ENCODE results near the gene DENND1A.
"Not testable (repeated sequence)": the region's sequence is repeated elsewhere in the genome, so short reads cannot be mapped to it uniquely, and the experiment has no call there.

DENND1A gene

DNA sequence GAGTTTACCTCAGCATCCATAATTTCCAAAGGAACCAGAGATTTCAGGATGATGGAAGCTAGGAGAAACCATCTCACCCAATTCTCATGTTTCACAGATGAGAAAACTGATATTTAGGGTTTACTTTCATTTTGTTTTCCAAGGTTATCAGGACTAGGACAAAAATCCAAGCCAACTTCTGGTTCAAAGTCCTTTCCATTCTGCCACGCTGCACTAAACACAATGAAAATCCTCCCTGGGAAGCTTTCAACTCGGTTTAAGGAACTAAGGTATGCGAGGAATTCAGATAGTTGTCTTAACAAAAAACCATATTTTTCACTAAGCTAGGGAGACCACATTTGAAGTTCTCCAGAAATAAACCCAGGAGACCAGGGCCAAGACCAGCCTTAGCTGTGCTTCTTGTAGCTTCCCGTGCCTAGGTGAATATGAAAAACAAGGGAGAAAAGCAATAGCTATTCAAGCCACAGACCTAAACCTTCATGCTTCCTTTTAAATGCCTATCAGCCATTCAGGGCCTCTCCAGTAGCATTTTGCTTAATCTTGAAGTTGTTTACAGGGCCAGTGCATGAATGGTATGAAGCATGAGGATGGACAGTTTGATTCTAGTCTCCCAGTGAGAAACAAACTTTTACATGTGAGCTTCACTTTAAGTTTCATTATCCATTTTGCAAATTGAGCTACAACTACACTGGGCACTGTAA, 167.9 kb downstream of the DENND1A start:
- DNase-seq = no peak

DNA sequence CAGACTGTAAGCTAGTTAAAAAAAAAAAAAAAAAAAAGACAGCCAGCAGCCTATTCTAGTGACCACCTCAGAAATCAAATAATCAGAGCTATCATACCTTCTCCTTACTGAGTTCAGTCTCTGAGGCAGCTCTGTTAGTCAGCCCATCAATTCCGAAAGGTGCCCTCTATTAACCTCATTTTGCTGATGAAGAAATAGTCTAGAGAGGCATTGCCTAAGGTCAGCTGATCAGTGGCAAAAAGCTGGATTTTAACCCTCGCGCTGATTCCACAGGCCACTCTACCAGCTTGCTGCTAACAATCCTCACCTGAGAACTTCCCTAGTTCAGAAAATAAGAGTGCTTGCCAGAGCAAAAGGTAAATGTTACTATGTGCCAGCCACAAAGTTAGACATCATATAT, 172.0 kb downstream of the DENND1A start:
- DNase-seq = no peak

- DNase-seq = no peak
Observed at GRCh38 chr9:123757547-123757946, 172.4 kb downstream of the DENND1A start.

- no peak for DNase-seq
Observed at GRCh38 chr9:123756484-123757106, 173.3 kb downstream of the DENND1A start.

DNA sequence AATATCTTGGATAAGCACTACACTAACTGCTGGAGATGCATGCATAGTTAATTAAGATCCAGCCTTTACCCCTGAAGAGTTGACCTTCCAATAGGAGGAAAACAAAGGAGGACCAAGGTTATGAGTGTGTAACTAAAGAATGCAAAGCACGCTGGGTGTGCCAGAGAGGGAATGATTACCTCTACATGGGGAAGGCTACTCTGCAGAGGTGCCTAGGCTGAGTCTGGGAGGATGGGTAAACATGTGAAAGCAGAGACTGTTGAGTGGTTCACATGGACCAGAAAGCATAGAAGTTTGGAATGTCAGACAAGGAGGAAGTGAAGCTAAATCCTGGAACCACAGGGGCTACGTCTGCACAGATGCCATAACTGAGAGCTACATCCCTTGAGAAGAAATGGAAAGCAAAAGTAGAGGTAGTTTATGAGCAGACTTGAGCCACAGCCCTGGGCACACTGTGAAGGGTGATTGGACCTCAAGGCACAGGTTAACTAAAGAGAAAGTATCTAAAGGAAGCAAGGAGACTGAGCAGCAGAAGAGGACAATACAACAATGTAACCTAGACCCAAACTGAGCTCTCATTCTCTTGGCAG, 176.2 kb downstream of the DENND1A start:
- no peak for DNase-seq

DNA sequence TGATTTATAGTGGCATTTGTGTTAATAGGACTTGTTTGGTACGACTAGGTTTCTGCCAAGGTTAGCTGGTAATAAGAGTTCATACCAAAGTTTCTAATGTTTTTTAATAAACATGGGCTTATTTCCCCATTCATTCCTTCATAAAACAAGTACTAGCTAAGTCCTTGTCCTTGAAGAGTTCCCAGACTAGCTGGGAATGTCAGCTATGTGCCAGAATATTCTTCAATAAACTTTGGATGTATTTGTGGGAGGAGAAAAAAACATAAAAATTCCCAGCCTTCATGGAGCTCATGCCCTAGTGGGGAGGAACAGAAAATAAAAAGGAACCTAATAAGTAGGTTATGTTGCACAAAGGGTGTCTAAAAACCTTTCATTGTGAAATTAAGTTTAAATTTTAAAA, 176.9 kb downstream of the DENND1A start:
- DNase-seq = no peak

DNA sequence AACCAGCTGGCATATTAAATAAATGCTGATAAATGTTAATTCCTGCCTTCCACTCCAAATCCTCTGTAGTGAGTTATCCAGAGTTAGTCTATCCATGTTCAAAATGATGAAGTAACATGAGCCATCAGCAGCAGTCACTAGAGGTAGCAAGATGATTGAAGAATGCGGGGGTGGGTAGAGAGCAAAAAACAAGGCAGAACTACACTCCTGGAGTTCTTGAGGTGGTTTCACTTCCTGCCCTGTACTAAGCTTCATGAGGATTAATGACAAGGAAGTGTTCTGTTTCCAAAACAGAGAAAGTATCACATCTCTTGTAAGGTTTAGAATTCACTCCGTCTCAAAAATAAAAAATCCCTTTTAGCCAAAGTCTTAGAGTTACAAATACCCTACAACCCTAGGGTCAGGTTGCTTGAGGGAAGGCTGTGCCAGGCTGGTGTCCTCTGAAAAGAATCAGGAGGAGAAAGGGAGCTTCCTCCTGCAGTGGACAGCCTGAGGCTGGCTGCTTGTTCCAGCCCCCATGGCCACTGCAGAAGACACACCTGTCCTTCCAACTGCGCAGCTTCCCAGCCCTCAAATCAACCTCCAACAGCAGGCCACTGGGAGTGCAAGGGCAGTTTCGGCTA, 180.2 kb downstream of the DENND1A start:
- DNase-seq = no peak

GRCh38 chr9:123746765-123747164, 183.2 kb downstream of the DENND1A start:
- no peak for DNase-seq

GRCh38 chr9:123745933-123746332, 184.0 kb downstream of the DENND1A start:
- DNase-seq = no peak

GRCh38 chr9:123745451-123745850, 184.5 kb downstream of the DENND1A start:
- no peak for DNase-seq

DNA sequence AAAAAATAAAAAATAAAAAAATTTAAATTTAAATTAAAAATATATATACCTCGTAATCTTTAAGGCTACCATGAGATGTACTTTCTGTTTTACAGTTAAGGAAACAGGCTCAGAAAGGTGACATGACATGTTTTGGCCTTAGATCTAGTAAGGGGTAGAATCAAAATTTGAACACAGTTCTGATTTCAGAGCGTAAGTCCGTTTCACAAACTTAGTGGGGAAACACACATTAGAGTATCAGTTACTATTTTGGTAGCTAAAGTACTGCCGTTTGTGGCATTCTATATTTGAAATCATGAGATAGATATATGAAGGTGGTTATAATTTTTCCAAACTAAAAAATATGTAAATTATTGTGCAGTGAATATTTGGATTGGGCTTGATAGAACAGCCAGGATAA, 186.2 kb downstream of the DENND1A start:
- DNase-seq = no peak

DNA sequence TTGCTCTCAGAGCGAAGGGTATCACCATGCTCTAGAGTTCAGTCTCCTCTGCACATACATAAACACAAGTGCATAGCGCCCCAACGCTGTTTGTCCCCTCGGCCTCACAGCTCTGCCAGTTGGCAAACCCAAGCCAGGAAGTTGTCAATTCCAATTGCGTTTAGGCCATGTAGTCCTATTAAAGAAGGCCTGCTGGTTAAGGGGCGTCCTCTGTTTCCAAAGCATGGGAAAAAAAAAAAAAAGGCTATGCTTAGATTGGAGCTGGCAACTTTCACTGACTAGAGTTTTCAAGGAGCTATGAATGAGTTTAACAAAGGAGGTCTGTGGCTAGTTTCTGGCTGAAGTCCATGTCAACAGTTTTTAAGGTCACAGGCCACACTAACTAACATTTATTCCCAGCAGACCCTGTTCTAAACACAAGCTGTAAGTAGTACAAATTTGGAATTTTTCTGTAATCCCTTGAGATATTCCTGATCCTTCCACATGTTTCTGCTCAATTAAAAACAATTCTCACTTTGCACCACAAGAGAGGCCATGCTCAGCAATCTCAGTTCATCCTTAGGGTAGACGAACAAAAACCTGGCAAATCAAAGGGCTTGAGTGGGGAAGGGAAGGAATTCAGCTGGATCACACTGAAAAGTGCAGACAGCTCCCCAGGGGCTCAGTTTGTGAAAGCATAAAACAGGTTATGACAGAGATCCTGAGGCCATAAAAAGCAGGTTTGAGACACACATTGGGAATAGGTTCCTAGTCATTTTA, 187.7 kb downstream of the DENND1A start:
- no peak for DNase-seq

- DNase-seq = no peak
Observed at GRCh38 chr9:123741214-123741613, 188.7 kb downstream of the DENND1A start.

GRCh38 chr9:123739902-123740301, 190.0 kb downstream of the DENND1A start:
- DNase-seq = no peak

- no peak for DNase-seq
Observed at GRCh38 chr9:123739387-123739786, 190.5 kb downstream of the DENND1A start.

DNA sequence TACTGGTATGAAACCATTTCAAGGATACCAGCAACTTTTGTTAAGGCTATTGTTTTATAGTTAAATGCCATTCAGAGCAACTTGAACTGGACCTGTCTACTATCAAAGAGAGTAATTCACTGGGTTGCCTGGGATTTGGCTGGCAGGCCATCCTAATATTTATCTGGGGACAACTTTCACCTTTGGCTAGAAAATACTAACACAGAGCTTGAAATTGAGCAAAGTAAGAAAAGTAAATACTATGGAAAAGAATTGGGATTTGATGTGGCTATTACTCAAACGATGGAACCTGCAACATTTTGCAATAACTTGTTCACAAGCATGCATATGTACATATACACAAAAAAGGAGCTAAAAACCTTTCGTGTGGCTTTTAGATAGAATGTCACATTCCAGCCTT, 191.3 kb downstream of the DENND1A start:
- DNase-seq = no peak

DNA sequence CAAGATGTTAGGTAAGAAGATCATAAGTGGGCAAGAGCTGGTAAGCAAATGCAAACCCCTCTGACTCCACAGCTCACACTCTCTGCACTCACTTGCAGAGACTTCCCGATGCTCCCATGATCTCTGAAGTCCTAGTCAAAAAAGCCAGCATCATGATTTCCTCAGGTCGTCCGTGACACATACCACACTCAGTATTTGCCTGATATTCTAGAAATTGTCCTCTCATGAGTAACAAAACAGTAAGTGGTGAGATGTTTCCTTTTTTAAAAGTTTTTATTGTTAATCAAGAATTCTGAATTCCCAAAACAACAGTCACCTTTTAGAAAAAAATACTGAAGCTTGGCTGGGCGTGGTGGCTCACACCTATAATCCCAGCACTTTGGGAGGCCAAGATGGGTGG, 194.6 kb downstream of the DENND1A start:
- DNase-seq = no peak

DNA sequence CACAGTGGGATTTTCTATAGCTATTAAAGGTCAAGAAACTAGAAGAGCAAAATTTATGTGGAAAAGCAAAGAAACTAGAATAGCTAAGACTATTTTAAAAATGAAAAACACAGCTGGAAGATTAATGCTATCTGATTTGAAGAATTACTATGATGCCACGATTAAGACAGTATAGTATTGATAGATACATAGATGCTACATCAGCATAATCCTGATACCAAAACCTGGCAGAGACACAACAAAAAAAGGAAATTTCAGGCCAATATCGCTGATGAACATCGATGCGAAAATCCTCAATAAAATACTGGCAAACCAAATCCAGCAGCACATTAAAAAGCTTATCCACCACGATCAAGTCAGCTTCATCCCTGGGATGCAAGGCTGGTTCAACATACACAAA, 201.4 kb downstream of the DENND1A start:
- not testable (repeated sequence) for DNase-seq

DNA sequence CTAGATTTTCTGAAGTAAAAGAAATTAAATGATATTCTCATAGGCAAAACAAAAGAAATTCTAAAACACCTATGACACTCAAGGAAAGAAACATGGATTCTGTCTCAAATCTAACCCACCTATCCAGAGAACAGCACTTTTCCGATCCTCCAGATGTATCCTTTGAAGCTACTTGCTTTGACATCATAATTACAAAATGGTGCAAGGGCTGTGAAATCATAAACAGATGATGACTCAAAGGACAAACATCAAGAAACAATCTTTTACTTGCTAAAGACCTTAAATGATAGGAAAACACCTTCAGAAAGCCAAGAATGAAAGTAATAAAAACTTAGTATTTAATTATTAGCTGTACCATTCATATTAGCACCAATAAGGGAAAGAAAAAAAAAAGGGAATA, 202.6 kb downstream of the DENND1A start:
- no peak for DNase-seq

- no peak for DNase-seq
Observed at GRCh38 chr9:123725389-123725788, 204.5 kb downstream of the DENND1A start.

DNA sequence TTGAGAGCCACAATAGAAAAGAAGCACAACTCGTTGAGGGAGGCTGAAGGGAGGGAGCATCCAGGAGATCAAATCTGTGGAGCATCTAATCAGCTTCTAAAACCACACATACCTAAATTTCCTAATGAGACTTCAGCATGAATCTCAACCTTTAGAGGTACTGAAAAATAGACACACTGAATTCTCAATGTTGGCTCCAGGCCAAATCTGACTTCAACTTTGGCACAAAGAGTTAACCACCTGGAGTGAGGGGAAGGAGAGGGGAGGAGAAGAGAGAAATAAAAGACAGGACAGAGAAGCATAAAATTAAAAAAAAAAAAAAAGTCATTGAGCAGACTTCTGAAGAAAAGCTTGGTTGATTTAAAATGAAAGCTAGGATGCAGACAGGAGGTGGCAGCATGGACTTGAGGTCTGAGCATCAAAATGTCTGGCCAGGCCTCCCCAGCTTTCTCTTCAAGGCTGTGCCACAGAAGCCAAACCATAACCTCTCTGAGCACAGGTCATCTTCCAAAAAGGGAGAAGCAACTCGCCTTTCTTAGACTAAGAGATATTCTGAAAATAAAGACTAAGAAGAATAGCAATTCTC, 205.6 kb downstream of the DENND1A start:
- DNase-seq = no peak

DNA sequence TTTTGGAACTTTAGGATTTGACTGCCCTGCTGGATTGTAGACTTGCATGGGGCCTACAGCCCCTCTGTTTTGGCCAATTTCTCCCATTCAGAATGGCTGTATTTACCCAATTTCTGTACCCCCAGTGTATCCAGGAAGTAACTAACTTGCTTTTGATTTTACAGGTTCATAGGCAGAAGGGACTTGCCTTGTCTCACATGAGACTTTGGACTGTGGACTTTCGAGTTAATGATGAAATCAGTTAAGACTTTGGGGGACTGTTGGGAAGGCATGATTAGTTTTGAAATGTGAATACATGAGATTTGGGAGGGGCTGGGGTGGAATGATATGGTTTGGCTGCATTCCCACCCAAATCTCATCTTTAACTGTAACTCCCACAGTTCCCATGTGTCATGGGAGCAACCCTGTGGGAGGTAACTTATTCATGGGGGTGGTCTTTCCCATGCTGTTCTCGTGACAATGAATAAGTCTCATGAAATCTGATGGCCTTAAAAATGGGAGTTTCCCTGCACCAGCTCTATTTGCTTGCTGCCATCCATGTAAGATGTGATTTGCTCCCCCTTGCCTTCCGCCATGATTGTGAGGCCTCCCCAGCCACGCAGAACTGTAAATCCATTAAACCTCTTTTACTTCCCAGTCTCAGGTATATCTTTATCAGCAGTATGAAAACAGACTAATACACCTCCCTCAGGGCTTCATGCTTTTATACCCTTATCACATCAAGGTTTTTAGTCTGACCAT, 206.6 kb downstream of the DENND1A start:
- DNase-seq = no peak
